HepG2 (cell line): ENCODE data around the gene GLRA1. TPM values are rescaled to one million over a fixed set of nuclear protein-coding genes. Genes with fewer than 3 reads are reported as not detected.

Source experiments
- ATAC-seq: fragments of 200-7000 bp; cut with Tn5 transposase; 3 replicates; pipeline ENCODE4 v1.9.1; 2020; ENCODE audit warnings: mild to moderate bottlenecking, moderate library complexity
- BruUV-seq: library from RNA; stranded (reverse); fragments of 400-500 nt; replicated peaks from 2 replicates; lab custom pipeline; 2021; lab: Mats Ljungman, UMichigan
- CTCF ChIA-PET: fragments of 300-600 bp; formaldehyde crosslinking; extraction: SDS; loops from one replicate; lab custom pipeline; 2021; ENCODE audit warnings: low total read pairs, inconsistent platforms, low intra/inter-chr PET ratio; lab: Yijun Ruan, JAX
- POLR2A ChIA-PET: fragments of 350-600 bp; sonication (Branson Sonifier 250); formaldehyde crosslinking; loops from one replicate; lab custom pipeline; 2020; ENCODE audit warnings: antibody characterized with exemption, inconsistent platforms; lab: Yijun Ruan, JAX
- DNase-seq: peaks from one replicate; pipeline ENCODE4 v3.0.0-alpha.2; 2015; ENCODE audit warnings: low spot score
- FAIRE-seq: peaks from 3 replicates; lab custom pipeline; 2011; peaks lifted over from hg19 to GRCh38; lab: Jason Lieb, UNC
- H2AFZ ChIP-seq: one replicate; pipeline ENCODE4 v1.6.1; 2011; ENCODE audit warnings: low read length, inconsistent platforms
- H3K27ac ChIP-seq: fragments of 300-600 bp; 3 replicates; pipeline ENCODE4 v1.8.0; 2011; ENCODE audit warnings: mixed run types, mild to moderate bottlenecking, mixed read lengths, low read length, inconsistent platforms; ENCODE audit not compliant: insufficient read depth; ENCODE audit errors: extremely low read length
- H3K27me3 ChIP-seq, 2 experiments: fragments of 200-600 bp in 1 of 2; 2 replicates in 1 of 2; 3 replicates in 1 of 2; pipeline versions ENCODE4 v1.6.0 to v1.8.0; 2011; ENCODE audit warnings: low read length in 2 of 2, mild to moderate bottlenecking in 2 of 2, moderate library complexity in 2 of 2, inconsistent platforms in 1 of 2; ENCODE audit not compliant: insufficient read depth in 2 of 2, control insufficient read depth in 1 of 2
- H3K36me3 ChIP-seq, 2 experiments: fragments of 200-600 bp in 1 of 2; replicated peaks in 1 of 2; 2 replicates in 1 of 2; 3 replicates in 1 of 2; pipeline versions ENCODE4 v1.5.1 to v1.8.0; 2011; ENCODE audit warnings: low read length in 2 of 2, inconsistent platforms in 1 of 2; ENCODE audit not compliant: insufficient read depth in 2 of 2, control insufficient read depth in 1 of 2
- H3K4me1 ChIP-seq: 2 replicates; pipeline ENCODE4 v1.5.1; 2012; ENCODE audit warnings: low read length, inconsistent platforms; ENCODE audit not compliant: insufficient read depth
- H3K4me2 ChIP-seq: 2 replicates; pipeline ENCODE4 v1.6.0; 2011; ENCODE audit warnings: low read depth, low read length, inconsistent platforms
- H3K4me3 ChIP-seq, 3 experiments: fragments of 200-600 bp in 1 of 3; sonication (generic), shearing (Covaris generic) in 1 of 3; replicated peaks in 1 of 3; 2 replicates each; pipeline ENCODE4 v1.5.1; 2011 to 2016; ENCODE audit warnings: low read length in 3 of 3, inconsistent platforms in 2 of 3, low read depth in 2 of 3, mild to moderate bottlenecking in 2 of 3, control low read depth in 1 of 3, mixed read lengths in 1 of 3; ENCODE audit not compliant: insufficient read depth in 1 of 3
- H3K79me2 ChIP-seq: one replicate; pipeline ENCODE4 v1.6.1; 2011; ENCODE audit warnings: low read length, inconsistent platforms; ENCODE audit not compliant: insufficient read depth
- H3K9ac ChIP-seq: 2 replicates; pipeline ENCODE4 v1.6.0; 2011; ENCODE audit warnings: mild to moderate bottlenecking, low read depth, low read length, inconsistent platforms; ENCODE audit not compliant: insufficient read depth
- H3K9me3 ChIP-seq: 2 replicates; pipeline ENCODE4 v1.5.1; 2012; ENCODE audit warnings: mild to moderate bottlenecking, low read length
- H4K20me1 ChIP-seq: 2 replicates; pipeline ENCODE4 v1.6.0; 2011; ENCODE audit warnings: inconsistent platforms, mild to moderate bottlenecking, low read length, moderate library complexity; ENCODE audit not compliant: insufficient read depth
- AGO1 ChIP-seq: fragments of 200-400 bp; formaldehyde crosslinking; IDR thresholded peaks from 2 replicates; pipeline ENCODE4 v1.6.1; 2017; ENCODE audit warnings: mild to moderate bottlenecking, low read depth, low read length, moderate library complexity; ENCODE audit not compliant: poor library complexity, severe bottlenecking
- FOXM1 ChIP-seq: sonication (generic); formaldehyde crosslinking; IDR thresholded peaks from 2 replicates; pipeline ENCODE4 v1.5.0; 2020; ENCODE audit warnings: missing genetic modification reagents
- GLI4 ChIP-seq: sonication (generic); formaldehyde crosslinking; IDR thresholded peaks from 2 replicates; pipeline ENCODE4 v1.5.1; 2020; ENCODE audit warnings: missing genetic modification reagents, mild to moderate bottlenecking, moderate library complexity, borderline replicate concordance
- KLF16 ChIP-seq, 2 experiments: sonication (generic) in 1 of 2; formaldehyde crosslinking in 1 of 2; IDR thresholded peaks; 2 replicates each; pipeline versions ENCODE4 v1.6.1 to v1.8.0; 2016 to 2023; ENCODE audit warnings: missing genetic modification reagents in 2 of 2, missing compliant biosample characterization in 1 of 2
- KMT2B ChIP-seq: IDR thresholded peaks from 2 replicates; pipeline ENCODE4 v1.6.1; 2016; ENCODE audit warnings: missing genetic modification reagents, missing compliant biosample characterization
- NBN ChIP-seq: fragments of 450-650 bp; conservative IDR thresholded peaks from 2 replicates; pipeline ENCODE4 v1.6.1; 2017
- NFYB ChIP-seq: sonication (generic); formaldehyde crosslinking; IDR thresholded peaks from 2 replicates; pipeline ENCODE4 v1.4.0; 2020; ENCODE audit warnings: missing genetic modification reagents
- RNF2 ChIP-seq: fragments of 450-650 bp; conservative IDR thresholded peaks from 2 replicates; pipeline ENCODE4 v1.6.1; 2016; ENCODE audit warnings: low read depth
- SRSF1 ChIP-seq: fragments of 200-400 bp; formaldehyde crosslinking; optimal IDR thresholded peaks from 2 replicates; pipeline ENCODE3; 2017; ENCODE audit warnings: mild to moderate bottlenecking, low read depth, low read length, moderate library complexity
- ZBTB7B ChIP-seq: sonication (generic); formaldehyde crosslinking; IDR thresholded peaks from 2 replicates; pipeline ENCODE4 v1.4.0; 2020; ENCODE audit warnings: missing genetic modification reagents
- ZNF138 ChIP-seq: sonication (generic); formaldehyde crosslinking; IDR thresholded peaks from 2 replicates; pipeline ENCODE4 v1.5.0; 2020; ENCODE audit warnings: mild to moderate bottlenecking, low read depth, missing genetic modification reagents
- ZNF256 ChIP-seq: sonication (generic); formaldehyde crosslinking; conservative IDR thresholded peaks from 2 replicates; pipeline ENCODE4 v1.4.0; 2020; ENCODE audit warnings: missing genetic modification reagents
- ZNF282 ChIP-seq: fragments of 450-650 bp; IDR thresholded peaks from 2 replicates; pipeline ENCODE4 v1.6.1; 2018; ENCODE audit not compliant: partially characterized antibody
- ZNF430 ChIP-seq: sonication (generic); formaldehyde crosslinking; IDR thresholded peaks from 2 replicates; pipeline ENCODE4 v1.9.0; 2021; ENCODE audit warnings: mild to moderate bottlenecking, missing genetic modification reagents
- ZNF670 ChIP-seq: sonication (generic); formaldehyde crosslinking; IDR thresholded peaks from 2 replicates; pipeline ENCODE4 v1.8.0; 2022; ENCODE audit warnings: mild to moderate bottlenecking, missing genetic modification reagents, borderline replicate concordance
- ZSCAN12 ChIP-seq: sonication (generic); formaldehyde crosslinking; IDR thresholded peaks from 2 replicates; pipeline ENCODE4 v1.9.0; 2021; ENCODE audit warnings: mild to moderate bottlenecking, missing genetic modification reagents
- WGBS: methylation state at CpG from one replicate; pipeline ENCODE4 v1.1.6; 2017; ENCODE audit warnings: low lambda C conversion rate; 5-methylcytosine and 5-hydroxymethylcytosine counted together
- in situ Hi-C: cut with HindIII; loops from 2 replicates; pipeline ENCODE4 v1.10.0; 2017; ENCODE audit warnings: low pct_unique_long_range_greater_than_20kb; ENCODE audit not compliant: extremely low pct_ligation_motif_present
- intact Hi-C: fragments of 100-400 bp; cut with micrococcal nuclease; formaldehyde crosslinking; loops from one replicate; pipeline ENCODE4 v1.10.0; 2022; ENCODE audit not compliant: unreplicated experiment
- polyA plus RNA-seq, 8 experiments: library from polyadenylated mRNA; depleted of rRNA in 3 of 8; stranded (reverse) in 7 of 8; unstranded in 1 of 8; fragments of >200 nt; fragmentation: Illumina TruSeq in 4 of 8; extraction: Trizol in 4 of 8; gene quantifications; 2 replicates each; pipeline versions ENCODE4 v1.2.1 to v1.2.3, GENCODE V29; 2011 to 2016; ENCODE audit warnings: low read depth in 4 of 8, missing spikeins in 1 of 8, mixed read lengths in 1 of 8; ENCODE audit not compliant: insufficient read depth in 1 of 8
- total RNA-seq, 5 experiments: library from RNA; depleted of rRNA; stranded (reverse); fragments of >200 nt; fragmentation: Illumina TruSeq; extraction: Trizol; gene quantifications; 2 replicates each; pipeline ENCODE4 v1.2.3, GENCODE V29; 2016; ENCODE audit warnings: low read depth in 1 of 5
- TF ChIP-seq, protein P1 (sequence below): sonication (generic); formaldehyde crosslinking; IDR thresholded peaks from 2 replicates; pipeline ENCODE4 v1.5.0; 2020; ENCODE audit warnings: mild to moderate bottlenecking, missing genetic modification reagents

The GLRA1 gene
- total and polyA plus RNA-seq, 2 of the 13 experiments (the other 11 are each of a cell fraction or from before 2014, with no cell fraction given): not detected

DNA sequence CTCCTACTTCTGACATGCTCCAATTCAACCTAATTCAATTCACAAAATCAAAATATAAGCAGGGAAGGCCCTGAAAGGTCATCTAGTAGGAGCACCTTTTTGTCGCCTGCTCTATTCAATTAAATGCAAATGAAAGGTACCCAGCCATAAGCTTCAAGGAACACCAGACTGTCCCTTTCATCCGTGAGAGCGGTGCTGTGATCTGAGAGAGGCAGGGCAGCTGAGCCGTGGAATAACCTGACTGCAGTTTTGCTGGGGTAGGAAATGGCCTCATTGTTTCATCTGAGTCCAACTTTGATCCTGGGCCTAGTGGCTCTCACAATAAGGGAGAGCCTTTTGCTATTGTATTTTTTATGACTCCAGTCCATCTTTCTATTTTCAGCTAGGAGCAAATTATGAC lies 39.8 kb upstream of the GLRA1 start:
- Histone ChIP-seq H3K4me3 (no peak overlapping the region), H3K27me3 (0 out of 5 replicates have a peak, but pooled peaks cover 0 to 9% of the 10 kb centered on the region in 2 experiments), H4K20me1 (no peaks in the 10 kb centered on the region), H3K4me2 (no peak overlapping the region), H2AFZ (no peak overlapping the region), H3K27ac (no peak overlapping the region), H3K9me3 (no peaks in the 10 kb centered on the region), H3K9ac (no peak overlapping the region), H3K4me1 (no peaks in the 10 kb centered on the region), H3K79me2 (no peaks in the 10 kb centered on the region), H3K36me3 (no peaks in the 10 kb centered on the region)
- in situ Hi-C loops: no loop called here
- ATAC-seq: no peak
- CTCF ChIA-PET: no interaction called here
- DNase-seq: no peak
- POLR2A ChIA-PET: no interaction called here
- no peak for FAIRE-seq
- no TSS peak for BruUV-seq
- no peak for TF ChIP-seq ZSCAN12 (CRISPR knock-in tag)
- intact Hi-C loops: no loop called here
- WGBS: 77% methylated on average over 3 of the region's 4 CpGs

DNA sequence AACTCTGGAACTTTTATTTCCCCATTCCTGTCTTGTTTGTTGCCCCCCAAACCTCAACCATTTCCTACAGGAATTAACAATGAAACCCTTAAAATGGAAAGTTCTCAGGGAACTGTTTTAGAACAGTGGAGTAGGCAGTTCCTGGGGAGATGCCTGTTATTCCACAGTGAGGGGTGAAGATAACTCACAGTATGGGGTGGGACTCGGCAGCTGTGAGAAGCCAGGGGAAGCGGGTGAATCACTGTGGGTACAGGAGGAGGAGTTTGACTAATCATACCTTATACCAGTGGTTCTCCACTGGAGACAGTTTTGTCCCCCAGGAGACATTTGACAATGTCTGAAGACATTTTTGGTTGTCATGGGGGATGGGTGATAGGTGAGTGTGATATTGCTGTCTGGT lies 36.9 kb upstream of the GLRA1 start:
- Histone ChIP-seq H2AFZ (no peak overlapping the region), H3K27ac (no peak overlapping the region), H3K4me1 (no peaks in the 10 kb centered on the region), H3K27me3 (0 out of 5 replicates have a peak, but pooled peaks cover 0 to 9% of the 10 kb centered on the region in 2 experiments), H3K36me3 (no peaks in the 10 kb centered on the region), H3K79me2 (no peaks in the 10 kb centered on the region), H3K4me2 (no peak overlapping the region), H4K20me1 (no peaks in the 10 kb centered on the region), H3K9ac (no peak overlapping the region), H3K4me3 (no peak overlapping the region), H3K9me3 (no peaks in the 10 kb centered on the region)
- in situ Hi-C loops (no loop called here), intact Hi-C loops (no loop called here)
- no peak for ATAC-seq
- no peak for FAIRE-seq
- WGBS: 5% methylated on average over 2 of the region's 2 CpGs
- ChIA-PET CTCF (no interaction called here), POLR2A (no interaction called here)
- no TSS peak for BruUV-seq
- DNase-seq: no peak
- TF ChIP-seq KLF16 (CRISPR knock-in tag; IDR thresholded peaks at IDR 0.05): no peak
- no peak for TF ChIP-seq ZNF670 (CRISPR knock-in tag)
- TF ChIP-seq ZNF138: no peak
- no peak for TF ChIP-seq ZNF282
- no peak for TF ChIP-seq AGO1
- TF ChIP-seq ZBTB7B (CRISPR knock-in tag): no peak
- TF ChIP-seq NFYB (CRISPR knock-in tag): no peak
- no peak for TF ChIP-seq RNF2
- TF ChIP-seq ZNF256 (CRISPR knock-in tag): no peak
- TF ChIP-seq GLI4 (CRISPR knock-in tag): no peak
- TF ChIP-seq KMT2B (CRISPR knock-in tag): no peak
- no peak for TF ChIP-seq ZNF430 (CRISPR knock-in tag)
- TF ChIP-seq SRSF1: no peak
- TF ChIP-seq, protein P1, sequence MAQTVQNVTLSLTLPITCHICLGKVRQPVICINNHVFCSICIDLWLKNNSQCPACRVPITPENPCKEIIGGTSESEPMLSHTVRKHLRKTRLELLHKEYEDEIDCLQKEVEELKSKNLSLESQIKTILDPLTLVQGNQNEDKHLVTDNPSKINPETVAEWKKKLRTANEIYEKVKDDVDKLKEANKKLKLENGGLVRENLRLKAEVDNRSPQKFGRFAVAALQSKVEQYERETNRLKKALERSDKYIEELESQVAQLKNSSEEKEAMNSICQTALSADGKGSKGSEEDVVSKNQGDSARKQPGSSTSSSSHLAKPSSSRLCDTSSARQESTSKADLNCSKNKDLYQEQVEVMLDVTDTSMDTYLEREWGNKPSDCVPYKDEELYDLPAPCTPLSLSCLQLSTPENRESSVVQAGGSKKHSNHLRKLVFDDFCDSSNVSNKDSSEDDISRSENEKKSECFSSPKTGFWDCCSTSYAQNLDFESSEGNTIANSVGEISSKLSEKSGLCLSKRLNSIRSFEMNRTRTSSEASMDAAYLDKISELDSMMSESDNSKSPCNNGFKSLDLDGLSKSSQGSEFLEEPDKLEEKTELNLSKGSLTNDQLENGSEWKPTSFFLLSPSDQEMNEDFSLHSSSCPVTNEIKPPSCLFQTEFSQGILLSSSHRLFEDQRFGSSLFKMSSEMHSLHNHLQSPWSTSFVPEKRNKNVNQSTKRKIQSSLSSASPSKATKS (CRISPR knock-in tag): no peak
- TF ChIP-seq FOXM1: no peak
- TF ChIP-seq NBN: no peak
